Measurements from ENCODE around the gene PXN.
"Not testable (repeated sequence)": the region's sequence is repeated elsewhere in the genome, so short reads cannot be mapped to it uniquely, and the experiment has no call there.

PXN gene

GRCh38 chr12:120204171-120204570 lies 61.4 kb downstream of the PXN start:
- no peak for DNase-seq

DNA sequence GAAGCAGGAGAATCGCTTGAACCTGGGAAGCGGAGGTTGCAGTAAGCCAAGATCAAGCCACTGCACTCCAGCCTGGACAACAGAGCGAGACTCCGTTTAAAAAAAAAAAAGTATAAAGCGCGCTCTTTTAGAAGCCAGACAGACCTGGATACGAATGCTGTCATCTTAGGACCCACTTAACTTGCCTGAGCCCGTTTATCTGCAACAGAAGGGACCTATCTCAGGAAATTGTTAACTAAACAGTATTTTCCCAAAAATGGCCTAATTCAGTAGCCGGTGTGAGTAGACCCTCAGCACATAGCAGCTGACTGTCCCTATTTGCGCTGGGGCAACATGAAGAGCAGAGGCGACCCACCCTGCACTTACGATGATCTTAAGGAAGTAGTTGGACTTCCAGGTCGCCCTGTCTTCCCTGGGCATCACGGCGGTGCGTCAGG lies 65.1 kb downstream of the PXN start:
- DNase-seq, result no peak

GRCh38 chr12:120199595-120200306 lies 65.8 kb downstream of the PXN start:
- no peak for DNase-seq

GRCh38 chr12:120199025-120199424 lies 66.5 kb downstream of the PXN start:
- no peak for DNase-seq

GRCh38 chr12:120197542-120197887 lies 68.0 kb downstream of the PXN start:
- no peak for DNase-seq

DNA sequence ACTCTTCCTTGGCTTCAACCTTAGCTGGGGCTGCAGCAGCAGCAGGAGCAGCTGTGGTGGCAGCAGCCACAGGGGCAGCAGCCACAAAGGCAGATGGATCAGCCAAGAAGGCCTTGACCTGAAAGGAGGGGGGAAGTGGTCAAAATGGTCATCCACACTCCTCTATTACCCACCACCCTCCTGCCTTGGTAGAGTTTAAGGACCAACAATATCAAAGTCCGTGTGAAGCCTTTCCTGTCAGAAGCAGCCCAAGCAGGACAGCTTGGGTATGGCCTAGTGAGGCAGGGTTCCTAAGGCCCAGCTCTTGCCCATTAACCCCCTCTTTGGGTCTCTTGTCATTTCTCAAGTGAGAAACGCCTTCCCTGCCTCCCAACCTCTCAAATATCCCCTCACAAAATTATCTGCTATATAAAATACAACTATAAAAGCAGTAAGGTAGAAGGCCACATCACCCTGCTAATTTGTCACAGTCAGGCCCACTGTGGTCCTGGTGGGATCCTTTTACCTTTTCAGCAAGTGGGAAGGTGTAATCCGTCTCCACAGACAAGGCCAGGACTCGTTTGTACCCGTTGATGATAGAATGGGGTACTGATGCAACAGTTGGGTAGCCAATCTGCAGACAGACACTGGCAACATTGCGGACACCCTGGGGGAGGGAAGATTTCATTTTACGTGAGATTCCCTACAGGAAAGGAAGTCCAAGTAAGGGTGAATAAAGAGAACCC lies 68.6 kb downstream of the PXN start:
- not testable (repeated sequence) for DNase-seq

- no peak for DNase-seq
Observed at GRCh38 chr12:120196363-120196762, 69.2 kb downstream of the PXN start.

GRCh38 chr12:120194534-120195395 lies 70.8 kb downstream of the PXN start, which contains the start of gene GCN1:
Gene GCN1 (minus strand): TSS chr12:120194715. CDS start chr12:120194697, 18 bp downstream.
- DNase-seq, result peak; percentile 79

- DNase-seq, result no peak
Observed at GRCh38 chr12:120194226-120194533, 71.3 kb downstream of the PXN start.

DNA sequence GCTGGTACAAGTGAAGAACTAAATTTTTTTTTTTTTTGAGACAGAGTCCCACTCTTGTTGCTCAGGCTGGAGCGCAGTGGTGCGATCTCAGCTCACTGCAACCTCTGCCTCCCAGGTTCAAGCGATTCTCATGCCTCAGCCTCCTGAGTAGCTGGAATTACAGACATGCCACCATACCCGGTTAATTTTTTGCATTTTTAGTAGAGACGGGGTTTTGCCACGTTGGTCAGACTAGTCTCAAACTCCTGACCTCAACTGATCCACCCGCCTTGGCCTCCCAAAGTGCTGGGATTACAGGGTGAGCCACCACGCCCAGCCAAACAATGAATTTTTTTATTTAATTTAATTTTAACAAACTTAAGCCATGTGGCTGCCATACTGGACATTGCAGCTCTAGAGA lies 72.2 kb downstream of the PXN start:
- DNase-seq, result not testable (repeated sequence)

- DNase-seq, result no peak
Observed at GRCh38 chr12:120190985-120191480, 74.5 kb downstream of the PXN start.

DNA sequence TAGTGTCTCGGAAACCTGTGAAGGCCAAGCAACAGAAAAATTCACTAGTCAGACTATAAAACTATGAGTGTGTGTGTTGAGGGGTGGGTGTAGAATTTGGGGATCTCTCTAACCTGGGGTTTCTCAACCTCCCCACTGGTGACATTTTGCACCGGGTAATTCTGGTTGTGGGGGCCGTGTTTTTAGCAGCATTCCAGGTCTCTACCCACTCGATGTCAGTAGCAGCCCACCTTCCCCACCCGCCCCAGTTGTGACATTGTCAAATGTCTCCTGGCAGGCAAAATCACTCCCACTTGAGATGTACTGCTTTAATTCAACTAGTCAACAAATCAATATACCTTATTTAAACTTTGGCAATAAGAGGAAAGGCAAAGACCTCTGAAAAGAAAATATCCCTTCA lies 75.1 kb downstream of the PXN start:
- no peak for DNase-seq

GRCh38 chr12:120186654-120187053 lies 78.9 kb downstream of the PXN start:
- no peak for DNase-seq

- DNase-seq, result no peak
Observed at GRCh38 chr12:120183211-120183631, 82.3 kb downstream of the PXN start.

DNA sequence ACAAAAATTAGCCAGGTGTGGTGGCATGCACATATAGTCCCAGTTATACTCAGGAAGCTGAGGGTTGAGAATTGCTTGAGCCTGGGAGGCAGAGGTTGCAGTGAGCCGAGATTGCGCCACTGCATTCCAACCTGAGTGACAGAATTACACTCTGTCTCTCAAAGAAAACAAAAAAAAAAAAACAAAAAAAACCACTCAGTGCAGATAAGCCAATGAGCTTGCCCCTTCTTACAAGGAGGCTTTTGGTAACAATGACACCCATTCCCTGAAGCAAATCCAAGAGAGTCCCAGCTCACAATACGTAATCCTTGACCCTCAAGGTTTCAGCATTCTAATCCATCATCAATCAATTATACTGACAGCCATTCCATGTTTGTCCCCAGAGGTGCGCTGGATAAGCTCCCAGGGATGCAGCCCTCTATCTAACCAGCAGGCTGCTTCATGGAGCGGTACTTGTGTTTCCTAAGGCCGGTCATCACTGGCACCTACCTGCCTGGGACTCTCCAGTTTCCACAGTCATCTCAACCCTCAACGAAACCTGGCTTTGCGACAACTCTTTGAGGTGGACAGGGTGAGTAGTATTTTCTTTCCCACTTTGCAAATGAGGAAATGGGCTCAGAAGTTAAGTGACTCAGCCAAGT lies 83.4 kb downstream of the PXN start:
- no peak for DNase-seq

- DNase-seq, result no peak
Observed at GRCh38 chr12:120180975-120181374, 84.6 kb downstream of the PXN start.

DNA sequence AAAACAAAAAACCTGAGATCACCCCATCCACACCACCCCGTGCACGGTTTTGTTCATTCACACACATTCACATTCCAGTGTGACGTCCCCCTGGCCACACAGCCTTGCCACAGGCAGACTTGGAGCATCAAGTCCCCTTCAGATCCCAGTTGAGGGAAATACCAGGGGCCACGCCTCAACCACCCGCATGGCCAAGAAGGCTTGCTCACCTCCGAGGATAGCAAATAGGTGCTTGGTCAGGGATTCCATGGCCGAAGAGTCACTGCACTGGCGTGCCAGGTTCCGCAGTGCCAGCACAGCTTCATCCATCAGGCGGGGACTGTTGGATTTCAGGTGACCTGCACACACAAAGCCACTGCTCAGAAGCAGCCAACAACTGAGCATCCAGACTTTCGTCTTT lies 90.0 kb downstream of the PXN start:
- no peak for DNase-seq

- DNase-seq, result no peak
Observed at GRCh38 chr12:120175062-120175461, 90.5 kb downstream of the PXN start.

- no peak for DNase-seq
Observed at GRCh38 chr12:120172053-120172452, 93.5 kb downstream of the PXN start.

- no peak for DNase-seq
Observed at GRCh38 chr12:120170631-120171030, 94.9 kb downstream of the PXN start.

DNA sequence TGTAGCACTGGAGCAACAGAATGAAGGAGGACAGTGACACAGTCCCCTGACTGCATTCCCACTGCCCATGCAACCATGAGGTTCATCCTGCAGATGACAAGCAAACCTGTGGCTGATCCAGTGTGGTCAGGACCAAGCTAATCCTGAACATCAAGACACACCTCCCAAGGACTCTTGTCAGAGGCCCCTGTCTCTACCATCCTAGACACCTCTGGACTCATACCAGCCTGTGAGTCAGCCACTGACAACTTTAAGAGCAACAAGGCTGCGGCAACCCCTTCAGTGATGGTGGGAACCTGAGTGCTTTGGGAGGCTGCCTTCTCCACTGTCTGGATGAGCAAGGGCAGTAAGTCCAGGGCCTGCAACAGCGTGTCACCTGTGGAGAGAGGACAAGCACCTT lies 95.6 kb downstream of the PXN start:
- DNase-seq, result no peak

DNA sequence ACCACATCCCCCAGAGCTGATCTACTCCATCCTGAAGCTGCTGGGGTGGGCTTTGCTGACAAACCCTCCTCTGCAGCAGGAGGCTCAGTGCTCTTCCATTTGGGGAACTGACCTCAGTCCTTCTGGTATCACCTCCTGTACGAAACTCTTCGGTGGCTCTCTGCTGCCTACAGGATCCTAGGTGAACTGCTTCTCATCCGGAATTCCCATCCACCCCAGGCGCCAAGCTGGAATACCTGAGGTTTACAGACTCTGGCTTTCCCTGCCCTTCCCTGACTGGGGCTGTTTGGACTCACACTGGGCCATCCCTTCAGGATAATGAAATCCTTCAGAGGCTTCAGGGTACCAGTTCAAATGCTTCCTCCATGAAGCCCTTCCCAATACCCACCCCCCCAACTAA lies 97.2 kb downstream of the PXN start:
- DNase-seq, result no peak

GRCh38 chr12:120167529-120168095 lies 97.9 kb downstream of the PXN start:
- DNase-seq, result no peak

Measured in NCI-H510A (cell line).